Uterus (tissue), 4 donors: ENCODE data around the gene KCNK2. TPM values are rescaled to one million over a fixed set of nuclear protein-coding genes. Genes with fewer than 3 reads are reported as not detected.

Experiments
- DNase-seq, 2 donors: peaks; one replicate each; pipeline ENCODE4 v3.0.0-alpha.2; 2019 to 2020
- H3K27ac ChIP-seq, 2 donors: fragments of 200-600 bp; sonication (generic); 1 replicate in 1 of 2; 2 replicates in 1 of 2; pipeline ENCODE4 v1.5.1; 2016 to 2018
- H3K27me3 ChIP-seq, 2 donors: fragments of 200-600 bp; sonication (generic); one replicate each; pipeline ENCODE4 v1.5.1; 2018 to 2019; ENCODE audit warnings: control low read depth in 1 of 2
- H3K36me3 ChIP-seq, 2 donors: fragments of 200-600 bp; sonication (generic); one replicate each; pipeline ENCODE4 v1.5.1; 2019; ENCODE audit warnings: control low read depth in 1 of 2
- H3K4me1 ChIP-seq, 2 donors: fragments of 200-600 bp; sonication (generic); one replicate each; pipeline ENCODE4 v1.5.1; 2018 to 2019; ENCODE audit warnings: control low read depth in 1 of 2
- H3K4me3 ChIP-seq, 2 donors: fragments of 200-600 bp; sonication (generic); 1 replicate in 1 of 2; 2 replicates in 1 of 2; pipeline ENCODE4 v1.5.1; 2018 to 2019; ENCODE audit warnings: mild to moderate bottlenecking in 1 of 2
- H3K9me3 ChIP-seq, 2 donors: fragments of 200-600 bp; sonication (generic); one replicate each; pipeline ENCODE4 v1.5.1; 2019; ENCODE audit warnings: control low read depth in 1 of 2
- POLR2A ChIP-seq, 2 donors: fragments of 450-650 bp; IDR thresholded peaks; one replicate each; pipeline ENCODE4 v1.6.1; 2016; ENCODE audit warnings: antibody characterized with exemption in 2 of 2, mild to moderate bottlenecking in 1 of 2, moderate library complexity in 1 of 2
- intact Hi-C: fragments of 100-400 bp; cut with DNase I; formaldehyde crosslinking; loops from one replicate; pipeline ENCODE4 v1.15.1; 2023; ENCODE audit warnings: low total_unique reads
- total RNA-seq, 4 donors: library from RNA; depleted of rRNA in 3 of 4; stranded (reverse); fragments of >200 nt in 3 of 4; gene quantifications; one replicate each; pipeline versions ENCODE4 v1.1.0 to v1.2.4, GENCODE V29; 2014 to 2023
- TF ChIP-seq, protein P1 (sequence below), 4 experiments: fragments of 200-600 bp in 2 of 4; fragments of 450-650 bp in 2 of 4; sonication (generic) in 2 of 4; IDR thresholded peaks; one replicate each; pipeline ENCODE4 v1.5.1; 2016 to 2019; ENCODE audit warnings: antibody characterized with exemption in 4 of 4, mild to moderate bottlenecking in 2 of 4, moderate library complexity in 1 of 4
- donor health status: DM: yes; HTN: yes; CAD: no.

The KCNK2 gene
- total RNA-seq, 4 donors from 2014 or later: 3.0 to 3.8 TPM; not detected in 2

DNA sequence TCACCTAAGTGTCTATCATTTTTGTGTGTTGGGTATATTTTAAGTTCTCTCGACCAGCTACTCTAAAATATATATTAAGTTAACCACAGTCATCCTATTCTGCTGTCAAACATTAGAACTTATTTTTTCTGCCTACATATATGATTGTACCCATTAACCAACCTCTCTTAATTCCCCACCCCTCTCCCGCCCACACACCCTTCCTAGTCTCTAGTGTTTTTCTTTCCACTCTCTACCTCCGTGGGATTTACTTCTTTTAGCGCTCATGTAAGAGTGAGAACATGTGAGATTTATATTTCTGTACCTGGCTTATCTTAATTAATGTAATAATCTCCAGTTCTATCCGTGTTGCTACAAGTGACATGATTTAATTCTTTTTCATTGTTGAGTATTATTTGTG, 26.6 kb downstream of the KCNK2 start:
- no peaks in the 10 kb centered on the region for H3K27me3 ChIP-seq
- no peak overlapping the region for H3K27ac ChIP-seq
- TF ChIP-seq, protein P1, sequence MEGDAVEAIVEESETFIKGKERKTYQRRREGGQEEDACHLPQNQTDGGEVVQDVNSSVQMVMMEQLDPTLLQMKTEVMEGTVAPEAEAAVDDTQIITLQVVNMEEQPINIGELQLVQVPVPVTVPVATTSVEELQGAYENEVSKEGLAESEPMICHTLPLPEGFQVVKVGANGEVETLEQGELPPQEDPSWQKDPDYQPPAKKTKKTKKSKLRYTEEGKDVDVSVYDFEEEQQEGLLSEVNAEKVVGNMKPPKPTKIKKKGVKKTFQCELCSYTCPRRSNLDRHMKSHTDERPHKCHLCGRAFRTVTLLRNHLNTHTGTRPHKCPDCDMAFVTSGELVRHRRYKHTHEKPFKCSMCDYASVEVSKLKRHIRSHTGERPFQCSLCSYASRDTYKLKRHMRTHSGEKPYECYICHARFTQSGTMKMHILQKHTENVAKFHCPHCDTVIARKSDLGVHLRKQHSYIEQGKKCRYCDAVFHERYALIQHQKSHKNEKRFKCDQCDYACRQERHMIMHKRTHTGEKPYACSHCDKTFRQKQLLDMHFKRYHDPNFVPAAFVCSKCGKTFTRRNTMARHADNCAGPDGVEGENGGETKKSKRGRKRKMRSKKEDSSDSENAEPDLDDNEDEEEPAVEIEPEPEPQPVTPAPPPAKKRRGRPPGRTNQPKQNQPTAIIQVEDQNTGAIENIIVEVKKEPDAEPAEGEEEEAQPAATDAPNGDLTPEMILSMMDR (IDR thresholded peaks at IDR 0.05): no peak
- no peak for TF ChIP-seq POLR2A (IDR thresholded peaks at IDR 0.05)
- DNase-seq: no peak
- H3K36me3 ChIP-seq: no peaks in the 10 kb centered on the region
- H3K4me3 ChIP-seq: no peak overlapping the region
- H3K4me1 ChIP-seq: no peaks in the 10 kb centered on the region
- no peaks in the 10 kb centered on the region for H3K9me3 ChIP-seq
- intact Hi-C loops: no loop called here

DNA sequence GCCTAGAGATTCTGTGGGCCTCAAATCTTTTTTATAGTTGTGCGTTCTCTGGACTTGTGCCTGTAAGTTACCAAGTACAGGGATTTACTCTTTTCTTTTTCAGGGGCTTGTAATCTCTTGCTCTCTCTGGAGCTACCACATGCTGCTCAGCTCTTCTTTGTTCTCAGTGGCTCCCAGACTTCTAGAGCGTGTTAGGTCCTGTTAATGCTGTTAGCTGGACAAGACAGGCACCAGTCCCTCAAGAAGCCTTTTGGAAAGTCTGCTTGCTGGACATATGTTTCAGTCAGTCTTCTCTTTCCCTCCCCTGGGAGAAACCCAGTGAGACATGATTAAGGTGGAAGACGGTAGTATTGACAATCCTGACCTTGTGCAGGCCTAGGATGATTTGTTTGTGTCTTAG, 29.4 kb downstream of the KCNK2 start:
- TF ChIP-seq, protein P1 (IDR thresholded peaks at IDR 0.05): no peak
- TF ChIP-seq POLR2A (IDR thresholded peaks at IDR 0.05): no peak
- Histone ChIP-seq H3K27ac (no peak overlapping the region), H3K4me3 (no peak overlapping the region), H3K4me1 (no peaks in the 10 kb centered on the region), H3K36me3 (no peaks in the 10 kb centered on the region), H3K9me3 (no peaks in the 10 kb centered on the region), H3K27me3 (no peaks in the 10 kb centered on the region)
- no peak for DNase-seq
- intact Hi-C loops: no loop called here

DNA sequence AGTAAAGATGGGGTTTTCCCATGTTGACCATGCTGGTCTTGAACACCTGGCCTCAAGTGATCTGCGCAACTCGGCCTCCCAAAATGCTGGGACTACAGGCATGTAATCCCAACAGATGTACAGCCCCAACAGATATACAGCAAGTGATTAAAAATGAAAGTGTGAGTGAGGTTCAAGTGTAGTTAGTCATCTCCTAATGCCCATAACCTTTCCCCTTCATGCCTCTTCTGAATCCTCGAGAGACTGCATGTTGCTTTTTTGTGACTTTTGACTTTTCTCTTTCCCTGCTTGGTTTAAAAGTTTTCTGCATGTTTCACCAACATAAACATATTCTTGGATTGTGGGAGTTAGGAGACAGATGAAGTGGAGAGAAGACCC, 31.2 kb downstream of the KCNK2 start:
- Histone ChIP-seq H3K4me1 (no peaks in the 10 kb centered on the region), H3K36me3 (no peaks in the 10 kb centered on the region), H3K27ac (no peak overlapping the region), H3K4me3 (no peak overlapping the region), H3K27me3 (no peaks in the 10 kb centered on the region), H3K9me3 (no peaks in the 10 kb centered on the region)
- TF ChIP-seq POLR2A (IDR thresholded peaks at IDR 0.05): no peak
- TF ChIP-seq, protein P1 (IDR thresholded peaks at IDR 0.05): no peak
- DNase-seq: no peak
- intact Hi-C loops: no loop called here

DNA sequence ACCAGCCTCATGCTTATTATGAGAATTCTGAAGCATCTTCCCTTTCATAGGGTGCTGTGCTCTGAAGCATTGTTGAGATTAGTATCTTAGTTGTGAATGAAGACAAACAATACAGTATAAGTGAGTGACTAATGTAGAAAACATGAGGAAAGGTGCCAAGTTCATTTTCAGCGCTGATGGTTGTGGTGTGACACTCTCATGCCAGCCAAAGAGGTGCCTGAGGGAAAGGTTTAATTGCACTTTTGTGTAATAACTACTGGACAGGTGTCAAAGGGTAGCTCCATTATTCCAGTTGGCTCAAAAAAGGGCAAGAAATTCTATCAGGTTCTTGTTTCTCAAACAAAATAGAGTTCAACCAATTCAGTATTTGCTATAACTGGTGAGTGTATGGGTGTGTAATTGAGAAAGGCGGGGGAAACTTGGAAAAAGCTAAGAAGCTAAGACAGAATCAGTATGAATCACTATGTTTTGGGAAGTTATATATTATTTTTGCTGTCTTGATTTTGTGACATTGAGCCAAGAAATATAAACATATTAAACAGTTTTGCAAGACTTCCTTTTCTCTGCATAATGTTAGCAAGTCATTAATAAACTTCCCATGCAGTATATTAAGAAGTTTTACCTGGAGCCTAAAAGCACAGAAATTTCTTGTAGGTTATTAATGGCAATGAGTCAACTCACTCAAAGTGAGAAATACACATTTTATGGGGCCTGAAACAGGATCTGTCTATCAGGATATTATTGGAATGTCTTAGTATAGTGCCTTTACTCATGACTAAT, 31.8 kb downstream of the KCNK2 start:
- H3K36me3 ChIP-seq: no peaks in the 10 kb centered on the region
- TF ChIP-seq POLR2A (IDR thresholded peaks at IDR 0.05): no peak
- intact Hi-C loops: no loop called here
- H3K9me3 ChIP-seq: no peaks in the 10 kb centered on the region
- no peak overlapping the region for H3K4me3 ChIP-seq
- no peaks in the 10 kb centered on the region for H3K4me1 ChIP-seq
- DNase-seq: no peak
- H3K27me3 ChIP-seq: no peaks in the 10 kb centered on the region
- no peak overlapping the region for H3K27ac ChIP-seq

DNA sequence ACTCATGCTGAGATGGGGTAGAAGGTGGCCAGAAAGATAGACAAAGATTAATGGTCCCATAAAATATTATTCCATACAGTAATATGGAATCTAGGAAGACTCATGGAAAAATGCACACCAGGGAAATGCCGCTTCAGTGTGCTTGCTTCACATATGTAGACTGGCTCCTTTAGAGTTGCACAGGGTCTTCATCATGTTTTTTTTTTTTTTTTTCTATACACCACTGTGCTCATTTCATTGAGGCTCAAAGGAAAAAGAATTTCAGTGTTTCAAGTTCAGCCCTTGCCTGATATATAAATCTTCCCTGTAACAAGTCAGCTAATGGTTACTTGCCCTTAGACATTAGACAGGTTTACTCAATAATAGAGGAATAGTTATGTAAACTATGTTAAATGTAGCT, 33.2 kb downstream of the KCNK2 start:
- Histone ChIP-seq H3K4me3 (no peak overlapping the region), H3K36me3 (no peaks in the 10 kb centered on the region), H3K9me3 (no peaks in the 10 kb centered on the region), H3K27ac (no peak overlapping the region), H3K4me1 (no peaks in the 10 kb centered on the region), H3K27me3 (no peaks in the 10 kb centered on the region)
- no peak for DNase-seq
- TF ChIP-seq, protein P1 (IDR thresholded peaks at IDR 0.05): no peak
- no peak for TF ChIP-seq POLR2A (IDR thresholded peaks at IDR 0.05)
- intact Hi-C loops: no loop called here
